Hair follicular keratinocyte (primary cell): Measurements from ENCODE around the gene ARSA. TPM values are rescaled to one million over a fixed set of nuclear protein-coding genes. Genes with fewer than 3 reads are reported as not detected.

ENCODE experiments used
- total RNA-seq: library from RNA; depleted of rRNA; stranded (reverse); fragments of >200 nt; gene quantifications from 2 replicates; pipeline ENCODE4 v1.2.3, GENCODE V29; 2015

ARSA gene
- total RNA-seq = 41.6 and 55.7 TPM in 2 replicates

GRCh38 chr22:50627642-50628542 is at the start of gene ARSA:
TSS of gene ARSA (minus strand) at chr22:50628152. CDS start at chr22:50627779, 373 bp downstream.

GRCh38 chr22:50672471-50673230 is 44.7 kb upstream of the ARSA start, which contains the start of gene SHANK3:
TSS of gene SHANK3 (plus strand) at chr22:50672823.

GRCh38 chr22:50600538-50600937 is 27.4 kb downstream of the ARSA start, which contains the start of gene MAPK8IP2:
TSS of gene MAPK8IP2 (plus strand) at chr22:50600793. CDS start at chr22:50600819, 26 bp downstream.

GRCh38 chr22:50582493-50583293 is 45.3 kb downstream of the ARSA start, which contains the start of gene CHKB:
TSS of gene CHKB (minus strand) at chr22:50582849. CDS start at chr22:50582781, 68 bp downstream.

GRCh38 chr22:50577987-50578775 is 49.8 kb downstream of the ARSA start, which contains the start of gene CPT1B:
TSS of gene CPT1B (minus strand) at chr22:50578427. CDS start at chr22:50577915, 512 bp downstream.

Other genes with a start within 250 kb of the ARSA start
- gene SBF1, start 153.1 kb downstream of the ARSA start, total RNA-seq = 51.1 and 67.3 TPM in 2 replicates
- gene ADM2, start 146.6 kb downstream of the ARSA start, total RNA-seq = 3.5 and 13.8 TPM in 2 replicates
- not detected in 2 replicates for gene MIOX, start 141.3 kb downstream of the ARSA start, total RNA-seq
- gene LMF2, start 120.5 kb downstream of the ARSA start, total RNA-seq = 46.6 and 50.8 TPM in 2 replicates
- 38.7 and 70.9 TPM in 2 replicates for gene NCAPH2, start 119.9 kb downstream of the ARSA start, total RNA-seq
- gene SCO2, start 102.6 kb downstream of the ARSA start, total RNA-seq = 2.9 and 5.4 TPM in 2 replicates
- 70.9 and 112 TPM in 2 replicates for gene TYMP, start 98.1 kb downstream of the ARSA start, total RNA-seq
- gene KLHDC7B, start 82.3 kb downstream of the ARSA start, total RNA-seq = not detected in 2 replicates
- not detected in 2 replicates for gene SYCE3, start 65.2 kb downstream of the ARSA start, total RNA-seq
- 2.2 and 7.8 TPM in 2 replicates for gene CPT1B, start 49.7 kb downstream of the ARSA start, total RNA-seq
- gene CHKB, start 45.3 kb downstream of the ARSA start, total RNA-seq = 26.4 and 35.1 TPM in 2 replicates
- gene MAPK8IP2, start 27.4 kb downstream of the ARSA start, total RNA-seq = 0.72 and 1.1 TPM in 2 replicates
- 3.9 and 5.2 TPM in 2 replicates for gene SHANK3, start 44.7 kb upstream of the ARSA start, total RNA-seq
- gene ACR, start 110.1 kb upstream of the ARSA start, total RNA-seq = not detected in 2 replicates
- gene RABL2B, start 155.5 kb upstream of the ARSA start, total RNA-seq = 9.7 and 11.4 TPM in 2 replicates